ENCODE measurements around the gene QRICH2.
"Not testable (repeated sequence)": the region's sequence is repeated elsewhere in the genome, so short reads cannot be mapped to it uniquely, and the experiment has no call there.

The QRICH2 gene

DNA sequence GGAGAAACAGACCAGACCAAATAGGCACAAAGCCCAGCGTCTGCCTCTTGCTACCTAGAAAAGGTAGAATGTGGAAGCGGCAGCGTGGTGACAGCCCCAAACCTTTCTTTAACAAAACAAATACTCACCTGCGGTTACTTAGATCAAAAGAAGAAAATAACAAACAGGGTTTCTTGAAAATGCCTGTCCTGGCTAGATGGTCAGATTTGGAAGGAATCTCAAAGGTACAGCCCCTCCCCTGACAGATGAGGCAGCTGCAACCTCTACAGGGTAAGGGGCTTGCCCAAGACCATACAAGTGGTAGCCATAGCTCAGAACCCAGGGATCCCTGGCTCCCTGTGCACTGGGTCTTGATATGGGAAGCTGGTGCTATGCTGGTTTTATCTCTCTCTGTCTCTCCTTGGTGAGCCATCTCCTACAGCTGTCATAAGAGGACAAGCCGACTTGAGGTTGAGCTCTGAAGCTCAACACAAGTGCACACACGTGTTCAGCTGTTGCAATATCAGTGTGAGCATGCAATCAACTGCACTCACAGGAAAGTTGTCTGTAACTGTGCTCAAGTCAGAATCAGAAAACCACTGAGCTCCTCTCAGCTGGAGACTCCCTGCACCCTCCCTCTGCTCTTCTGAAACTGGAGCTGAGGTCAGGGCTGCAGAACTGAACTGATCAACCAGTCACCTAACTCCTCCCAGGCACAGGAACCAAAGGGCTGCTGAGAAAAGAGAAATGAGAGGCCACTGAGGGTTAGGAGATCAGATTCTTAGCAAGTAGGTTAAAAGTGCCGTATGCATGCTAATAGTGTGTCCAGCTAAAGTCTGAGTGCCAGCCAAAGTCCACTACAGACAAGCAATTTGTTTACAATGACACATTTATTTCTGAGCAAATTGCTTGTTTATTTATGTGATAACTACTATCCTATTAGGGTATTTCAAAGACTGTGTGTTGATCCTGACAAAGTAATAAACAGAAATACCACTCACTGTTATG is 61.7 kb downstream of the QRICH2 start:
- FAIRE-seq, result no peak

DNA sequence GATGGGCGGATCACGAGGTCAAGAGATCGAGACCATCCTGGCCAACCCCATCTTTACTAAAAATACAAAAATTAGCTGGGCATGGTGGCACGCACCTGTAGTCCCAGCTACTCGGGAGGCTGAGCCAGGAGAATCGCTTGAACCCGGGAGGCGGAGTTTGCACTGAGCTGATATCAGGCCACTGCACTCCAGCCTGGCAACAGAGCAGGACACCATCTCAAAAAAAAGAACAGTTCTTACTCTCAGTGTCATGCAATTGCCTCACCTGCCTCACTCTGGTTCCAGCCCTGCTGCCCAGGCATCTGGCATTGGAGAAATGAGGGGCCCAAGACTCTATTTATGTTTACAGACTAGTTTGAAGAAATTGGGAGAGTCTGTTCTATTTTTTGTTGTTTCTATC is 63.4 kb downstream of the QRICH2 start:
- FAIRE-seq, result not testable (repeated sequence)

DNA sequence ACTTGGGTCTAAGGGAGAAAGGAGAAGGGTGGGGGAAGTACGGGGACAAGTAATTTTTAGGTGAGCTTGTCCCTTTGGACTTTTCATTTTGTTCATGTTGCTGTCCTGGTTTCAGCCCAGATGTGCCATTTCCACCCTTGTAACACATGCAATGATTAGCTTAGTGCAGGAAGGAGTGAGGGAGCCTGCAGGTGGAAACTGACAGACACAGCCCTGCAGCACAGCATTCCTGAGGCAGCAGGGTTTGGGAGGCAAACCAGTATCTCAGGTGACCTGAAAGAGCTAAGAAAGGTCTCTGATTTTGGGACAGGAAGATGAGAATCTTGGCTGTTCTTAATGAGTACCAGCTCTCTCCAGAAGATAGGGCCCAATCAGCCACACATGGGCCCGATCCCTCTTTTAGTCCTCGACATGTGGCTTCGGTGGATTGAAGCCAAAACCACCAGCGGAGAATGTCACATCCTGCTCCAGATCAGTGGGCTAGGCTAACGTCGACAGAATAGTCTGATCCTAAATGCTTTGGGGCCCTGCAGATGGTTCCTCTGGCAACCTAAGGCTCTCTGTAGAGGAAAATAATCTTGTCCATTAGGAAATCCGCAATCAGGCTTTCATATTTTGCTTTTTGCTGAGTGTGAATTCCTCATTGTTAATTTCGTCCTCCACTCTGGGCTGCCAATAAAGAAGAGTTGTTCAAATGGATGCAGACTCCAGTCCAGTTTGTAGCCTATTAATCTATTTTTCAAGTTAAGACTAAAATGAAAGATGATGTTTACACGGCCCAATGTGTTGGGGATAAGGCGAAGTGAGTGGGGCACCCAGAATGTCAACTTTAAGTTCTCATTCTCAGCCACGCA is 64.0 kb downstream of the QRICH2 start:
- no peak for FAIRE-seq

- no peak for FAIRE-seq
Observed at GRCh38 chr17:76241691-76242255, 66.3 kb downstream of the QRICH2 start.

- no peak for FAIRE-seq
Observed at GRCh38 chr17:76241204-76241538, 66.9 kb downstream of the QRICH2 start.

- FAIRE-seq, result no peak
Observed at GRCh38 chr17:76240461-76241203, 67.4 kb downstream of the QRICH2 start, which contains the start of gene RNF157. TSS of gene RNF157 (minus strand) at chr17:76240493. CDS start at chr17:76240240, 253 bp downstream.

- no peak for FAIRE-seq
Observed at GRCh38 chr17:76239538-76240274, 68.4 kb downstream of the QRICH2 start.

GRCh38 chr17:76238847-76239537 is 69.1 kb downstream of the QRICH2 start:
- FAIRE-seq, result no peak

- no peak for FAIRE-seq
Observed at GRCh38 chr17:76237859-76238313, 70.2 kb downstream of the QRICH2 start.

DNA sequence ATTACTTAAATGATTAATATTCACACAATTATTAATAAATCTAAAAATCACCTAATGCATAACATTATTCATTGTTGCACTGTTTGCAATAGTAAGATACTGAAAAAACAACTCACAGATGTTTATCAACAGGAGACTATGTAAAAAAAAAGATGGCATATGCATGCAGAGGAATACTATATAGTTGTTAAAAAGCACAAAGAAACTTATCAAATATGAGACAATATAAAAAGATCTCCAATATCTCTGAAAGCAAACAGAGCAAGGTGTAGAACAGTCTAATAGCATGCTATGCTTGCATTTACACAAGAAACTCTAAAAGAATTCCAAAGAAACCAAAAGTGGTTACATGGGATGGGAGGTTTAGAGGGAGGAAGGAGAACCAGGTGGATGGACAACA is 71.5 kb downstream of the QRICH2 start:
- FAIRE-seq, result no peak

DNA sequence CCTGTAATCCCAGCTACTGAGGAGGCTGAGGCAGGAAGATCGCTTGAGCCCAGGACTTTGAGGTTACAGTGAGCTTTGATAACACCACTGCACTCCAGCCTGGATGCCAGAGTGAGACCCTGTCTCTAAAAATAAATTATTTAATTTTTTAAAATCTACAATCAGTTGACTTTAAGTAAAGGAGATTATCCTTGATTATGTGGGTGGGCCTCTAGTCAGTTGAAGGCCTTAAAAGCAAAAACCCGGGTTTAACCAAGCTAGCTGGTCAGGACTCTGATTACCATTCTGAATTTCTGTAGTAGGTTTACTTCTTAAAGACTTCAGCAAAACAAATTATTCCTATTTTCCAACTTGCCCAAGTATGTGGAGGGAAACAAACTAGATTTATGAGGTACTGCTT is 72.2 kb downstream of the QRICH2 start:
- FAIRE-seq, result no peak

DNA sequence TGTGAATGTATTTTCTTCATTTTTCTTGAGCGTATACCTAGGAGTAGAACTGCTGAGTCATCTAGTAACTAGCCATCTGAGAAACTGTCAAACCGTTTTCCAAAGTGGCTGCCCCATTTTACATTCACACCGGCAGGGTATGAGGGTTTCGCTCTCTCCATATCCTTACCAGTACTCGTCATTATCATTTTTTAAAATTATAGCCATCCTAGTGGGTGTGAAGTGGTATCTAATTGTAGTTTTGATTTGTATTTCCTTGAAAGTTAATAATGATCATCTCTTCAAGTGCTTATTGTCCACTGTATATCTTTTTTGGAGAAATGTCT is 73.8 kb downstream of the QRICH2 start:
- FAIRE-seq, result no peak

DNA sequence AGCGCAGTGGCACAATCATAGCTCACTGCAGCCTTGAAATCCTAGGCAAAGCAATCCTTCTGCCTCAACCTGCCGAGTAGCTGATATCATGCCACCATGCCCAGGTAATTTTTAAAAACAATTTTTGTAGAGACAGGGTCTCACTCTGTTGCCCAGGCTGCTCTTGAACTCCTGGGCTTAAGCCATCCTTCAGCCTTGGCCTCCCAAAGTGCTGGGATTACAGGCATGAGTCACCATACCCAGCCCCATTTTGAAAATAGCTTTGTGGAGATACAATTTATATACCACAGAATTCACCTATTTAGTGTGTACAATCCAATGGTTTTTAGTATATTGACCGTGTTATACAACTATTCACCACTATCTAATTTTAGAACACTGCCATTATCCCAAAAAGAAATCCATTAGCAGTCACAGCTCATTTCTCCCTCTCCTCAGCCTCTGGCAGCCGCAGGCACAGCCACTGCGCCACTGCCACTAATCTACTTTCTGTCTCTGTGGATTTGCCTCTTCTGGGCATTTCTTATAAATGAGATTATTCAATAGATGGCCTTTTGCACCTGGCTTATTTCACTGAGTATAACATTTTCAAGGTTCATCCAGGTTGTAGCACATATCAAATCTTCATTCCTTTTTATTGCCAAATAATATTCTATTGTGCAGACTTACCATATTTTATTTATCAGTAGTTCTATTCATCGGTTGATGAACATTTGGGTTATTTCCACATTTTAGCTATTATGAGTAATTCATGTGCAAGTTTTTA is 74.3 kb downstream of the QRICH2 start:
- FAIRE-seq, result no peak

- FAIRE-seq, result no peak
Observed at GRCh38 chr17:76232342-76232741, 75.7 kb downstream of the QRICH2 start.

DNA sequence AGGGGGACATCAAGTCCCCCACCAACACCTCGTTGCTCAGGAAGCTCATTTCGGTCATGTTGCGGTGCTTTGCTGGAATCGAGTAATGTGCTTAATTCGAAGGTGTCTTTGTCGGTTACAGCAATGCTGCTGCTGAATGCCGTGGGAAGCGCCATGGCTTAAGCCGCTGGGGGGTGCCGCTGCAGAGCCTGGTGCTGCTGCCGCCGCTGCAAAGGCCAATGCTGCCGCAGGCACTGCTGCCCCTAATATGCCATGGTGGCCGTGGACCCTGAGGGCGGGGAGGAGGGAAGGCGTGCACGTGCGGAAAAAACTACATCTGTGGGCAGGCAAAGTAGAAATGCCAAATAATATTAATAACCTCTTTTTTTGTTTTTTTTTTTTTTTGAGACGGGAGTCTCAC is 81.3 kb downstream of the QRICH2 start:
- FAIRE-seq, result not testable (repeated sequence)

- not testable (repeated sequence) for FAIRE-seq
Observed at GRCh38 chr17:76225373-76226086, 82.5 kb downstream of the QRICH2 start.

Data from endometrium (tissue), 2 donors.